ENCODE data around the gene RSRP1. TPM values are rescaled to one million over a fixed set of nuclear protein-coding genes. Genes with fewer than 3 reads are reported as not detected.
"Not testable (repeated sequence)": the region's sequence is repeated elsewhere in the genome, so short reads cannot be mapped to it uniquely, and the experiment has no call there.

The RSRP1 gene
- total and polyA plus RNA-seq, 2 of the 13 experiments (the other 11 are each of a cell fraction or from before 2014, with no cell fraction given) = 43.9 to 52.8 TPM

DNA sequence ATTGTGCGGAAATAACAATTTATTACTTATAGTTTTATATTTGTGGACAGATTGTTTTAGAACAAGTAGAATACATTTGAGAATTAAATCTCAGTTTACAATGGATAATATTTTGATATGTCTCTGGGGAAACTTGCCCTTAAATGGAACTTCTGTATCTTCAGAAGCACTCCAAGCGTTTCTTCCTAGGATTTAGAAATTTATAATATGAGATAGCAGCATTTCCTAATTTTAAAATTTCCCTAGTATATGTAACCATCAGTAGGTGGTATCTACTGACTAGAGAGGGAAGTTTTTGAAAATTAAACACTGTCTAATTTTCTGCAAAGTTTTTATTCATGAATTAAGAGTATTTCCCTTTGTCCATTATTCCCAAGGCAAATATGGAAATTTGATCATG lies 46.2 kb upstream of the RSRP1 start:
- 13% methylated on average over 2 of the region's 2 CpGs for WGBS (ENCODE audit: low lambda C conversion rate)
- not testable (repeated sequence) for BruUV-seq (replicated peaks)

DNA sequence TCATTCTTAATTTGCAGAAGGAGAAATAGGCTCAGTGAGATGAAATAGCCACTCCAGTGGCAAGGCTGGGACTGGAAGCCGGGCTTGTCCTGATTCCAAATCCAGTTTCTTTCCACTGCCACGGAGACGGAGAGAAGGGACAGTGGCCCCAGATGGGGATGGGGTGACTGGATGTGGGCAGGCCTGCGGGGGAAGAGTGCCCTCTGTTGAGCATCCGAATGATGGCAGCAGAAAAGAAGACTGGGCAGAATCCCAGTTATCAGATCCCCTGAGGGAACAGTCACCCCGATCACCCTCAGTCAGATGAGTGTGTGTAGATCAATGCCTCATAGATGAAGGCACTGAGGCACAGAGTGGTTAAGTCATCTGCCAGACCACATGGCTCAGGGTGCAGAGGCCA lies 42.8 kb upstream of the RSRP1 start:
- DNase-seq (ENCODE audit: low spot score); H2AFZ ChIP-seq (ENCODE audit: low read length); H3K79me2 ChIP-seq (ENCODE audit: insufficient read depth, low read length); POLR2A ChIA-PET; H3K36me3 ChIP-seq (replicated peaks in 1 of 2; ENCODE audit: control insufficient read depth in 1 of 2, insufficient read depth in 2 of 2, low read length in 2 of 2); BruUV-seq (replicated peaks); H3K27ac ChIP-seq (ENCODE audit: extremely low read length, insufficient read depth, low read length); H3K4me1 ChIP-seq (ENCODE audit: insufficient read depth, low read length); H3K4me2 ChIP-seq (ENCODE audit: low read depth, low read length); H3K27me3 ChIP-seq (ENCODE audit: control insufficient read depth in 1 of 2, insufficient read depth in 2 of 2, low read length in 2 of 2); in situ Hi-C loops (cut with HindIII; ENCODE audit: extremely low pct_ligation_motif_present, low pct_unique_long_range_greater_than_20kb); H3K9ac ChIP-seq (ENCODE audit: insufficient read depth, low read depth, low read length); H3K9me3 ChIP-seq (ENCODE audit: low read length); intact Hi-C loops (cut with micrococcal nuclease; ENCODE audit: unreplicated experiment); H4K20me1 ChIP-seq (ENCODE audit: insufficient read depth, low read length); H3K4me3 ChIP-seq (replicated peaks in 1 of 3; ENCODE audit: insufficient read depth in 1 of 3, low read depth in 2 of 3, low read length in 3 of 3); CTCF ChIA-PET (ENCODE audit: low intra/inter-chr PET ratio, low total read pairs): not testable (repeated sequence)
- TF ChIP-seq STAG1 (CRISPR knock-in tag; IDR thresholded peaks at IDR 0.05) = peak; percentile 40
- TF ChIP-seq, protein P1, sequence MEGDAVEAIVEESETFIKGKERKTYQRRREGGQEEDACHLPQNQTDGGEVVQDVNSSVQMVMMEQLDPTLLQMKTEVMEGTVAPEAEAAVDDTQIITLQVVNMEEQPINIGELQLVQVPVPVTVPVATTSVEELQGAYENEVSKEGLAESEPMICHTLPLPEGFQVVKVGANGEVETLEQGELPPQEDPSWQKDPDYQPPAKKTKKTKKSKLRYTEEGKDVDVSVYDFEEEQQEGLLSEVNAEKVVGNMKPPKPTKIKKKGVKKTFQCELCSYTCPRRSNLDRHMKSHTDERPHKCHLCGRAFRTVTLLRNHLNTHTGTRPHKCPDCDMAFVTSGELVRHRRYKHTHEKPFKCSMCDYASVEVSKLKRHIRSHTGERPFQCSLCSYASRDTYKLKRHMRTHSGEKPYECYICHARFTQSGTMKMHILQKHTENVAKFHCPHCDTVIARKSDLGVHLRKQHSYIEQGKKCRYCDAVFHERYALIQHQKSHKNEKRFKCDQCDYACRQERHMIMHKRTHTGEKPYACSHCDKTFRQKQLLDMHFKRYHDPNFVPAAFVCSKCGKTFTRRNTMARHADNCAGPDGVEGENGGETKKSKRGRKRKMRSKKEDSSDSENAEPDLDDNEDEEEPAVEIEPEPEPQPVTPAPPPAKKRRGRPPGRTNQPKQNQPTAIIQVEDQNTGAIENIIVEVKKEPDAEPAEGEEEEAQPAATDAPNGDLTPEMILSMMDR (CRISPR knock-in tag; IDR thresholded peaks at IDR 0.05) = peak; percentile 43; the same call in 1 of the 2 replicates
- ATAC-seq (peak; percentile 79), FAIRE-seq (peak; percentile 97)
- no CpG with 5 or more reads among the region's 6 CpGs for WGBS (ENCODE audit: low lambda C conversion rate)

More for the DNA sequence above, 46.2 kb upstream of the RSRP1 start:
- intact Hi-C loops (cut with micrococcal nuclease; ENCODE audit: unreplicated experiment); POLR2A ChIA-PET; FAIRE-seq; H3K4me2 ChIP-seq (ENCODE audit: low read depth, low read length); H2AFZ ChIP-seq (ENCODE audit: low read length); H3K79me2 ChIP-seq (ENCODE audit: insufficient read depth, low read length); ATAC-seq; CTCF ChIA-PET (ENCODE audit: low intra/inter-chr PET ratio, low total read pairs); H3K9me3 ChIP-seq (ENCODE audit: low read length); H3K9ac ChIP-seq (ENCODE audit: insufficient read depth, low read depth, low read length); in situ Hi-C loops (cut with HindIII; ENCODE audit: extremely low pct_ligation_motif_present, low pct_unique_long_range_greater_than_20kb); H3K4me1 ChIP-seq (ENCODE audit: insufficient read depth, low read length); H3K27me3 ChIP-seq (ENCODE audit: control insufficient read depth in 1 of 2, insufficient read depth in 2 of 2, low read length in 2 of 2); H3K4me3 ChIP-seq (replicated peaks in 1 of 3; ENCODE audit: insufficient read depth in 1 of 3, low read depth in 2 of 3, low read length in 3 of 3); H4K20me1 ChIP-seq (ENCODE audit: insufficient read depth, low read length); DNase-seq (ENCODE audit: low spot score); H3K27ac ChIP-seq (ENCODE audit: extremely low read length, insufficient read depth, low read length); H3K36me3 ChIP-seq (replicated peaks in 1 of 2; ENCODE audit: control insufficient read depth in 1 of 2, insufficient read depth in 2 of 2, low read length in 2 of 2): not testable (repeated sequence)

DNA sequence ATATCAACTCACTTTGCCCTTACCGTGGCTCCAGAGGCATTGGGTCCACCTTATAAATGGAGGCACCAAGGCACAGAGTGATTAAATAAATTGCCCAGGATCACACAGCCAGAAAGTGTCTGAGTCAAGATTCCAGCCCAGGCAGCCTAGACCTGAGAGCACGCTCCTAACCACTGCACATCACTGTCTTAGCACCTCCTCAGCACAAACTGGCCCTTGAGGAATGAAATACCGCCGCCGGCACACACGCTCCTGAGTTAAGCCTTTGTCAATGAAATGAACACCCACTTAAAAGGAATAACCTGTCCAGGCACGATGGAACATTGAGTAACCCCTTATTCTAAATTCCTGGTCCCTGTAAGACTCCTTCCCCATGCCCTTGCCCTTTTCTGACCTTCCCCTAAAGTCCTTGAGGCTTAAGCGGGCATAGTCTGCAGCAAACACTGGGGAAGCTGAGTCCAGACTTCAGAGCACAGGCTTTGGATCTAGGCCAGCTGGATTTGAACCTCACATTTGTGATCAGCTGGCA lies 41.4 kb upstream of the RSRP1 start:
- H3K9me3 ChIP-seq (ENCODE audit: low read length); POLR2A ChIA-PET; FAIRE-seq; H3K27me3 ChIP-seq (ENCODE audit: control insufficient read depth in 1 of 2, insufficient read depth in 2 of 2, low read length in 2 of 2); in situ Hi-C loops (cut with HindIII; ENCODE audit: extremely low pct_ligation_motif_present, low pct_unique_long_range_greater_than_20kb); H4K20me1 ChIP-seq (ENCODE audit: insufficient read depth, low read length); H3K36me3 ChIP-seq (replicated peaks in 1 of 2; ENCODE audit: control insufficient read depth in 1 of 2, insufficient read depth in 2 of 2, low read length in 2 of 2); H3K9ac ChIP-seq (ENCODE audit: insufficient read depth, low read depth, low read length); H3K4me3 ChIP-seq (replicated peaks in 1 of 3; ENCODE audit: insufficient read depth in 1 of 3, low read depth in 2 of 3, low read length in 3 of 3); CTCF ChIA-PET (ENCODE audit: low intra/inter-chr PET ratio, low total read pairs); ATAC-seq; H3K27ac ChIP-seq (ENCODE audit: extremely low read length, insufficient read depth, low read length); H3K4me1 ChIP-seq (ENCODE audit: insufficient read depth, low read length); H2AFZ ChIP-seq (ENCODE audit: low read length); H3K4me2 ChIP-seq (ENCODE audit: low read depth, low read length); DNase-seq (ENCODE audit: low spot score); BruUV-seq (replicated peaks); H3K79me2 ChIP-seq (ENCODE audit: insufficient read depth, low read length): not testable (repeated sequence)
- 17% methylated on average over 1 of the region's 8 CpGs for WGBS (ENCODE audit: low lambda C conversion rate)
- intact Hi-C loops (cut with micrococcal nuclease; ENCODE audit: unreplicated experiment) = loop anchor here (10.0 kb wide), 1 partner anchor 126 kb away; no protein-coding TSS in a partner anchor

DNA sequence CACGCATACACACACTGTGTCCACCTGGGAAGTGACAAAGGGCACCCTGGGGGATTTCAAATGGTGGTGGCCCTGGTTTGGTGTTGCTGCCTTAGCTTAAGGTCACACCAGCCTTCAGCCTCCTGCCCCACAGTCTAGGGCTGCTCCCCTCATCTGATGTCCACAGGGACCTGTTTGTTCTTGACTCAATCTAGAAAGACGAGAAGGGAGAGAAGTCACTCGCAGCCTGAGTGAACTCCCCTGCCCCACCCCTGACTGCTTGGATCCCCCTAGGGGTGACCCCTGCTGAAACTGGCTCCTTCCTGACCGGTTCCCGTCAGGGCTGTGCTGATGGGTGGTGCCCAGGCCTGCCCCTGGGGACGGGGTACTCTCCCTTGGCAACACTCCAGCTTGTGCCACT lies 39.9 kb upstream of the RSRP1 start:
- H3K4me1 ChIP-seq (ENCODE audit: insufficient read depth, low read length); H2AFZ ChIP-seq (ENCODE audit: low read length); H3K79me2 ChIP-seq (ENCODE audit: insufficient read depth, low read length); H3K27ac ChIP-seq (ENCODE audit: extremely low read length, insufficient read depth, low read length); in situ Hi-C loops (cut with HindIII; ENCODE audit: extremely low pct_ligation_motif_present, low pct_unique_long_range_greater_than_20kb); BruUV-seq (replicated peaks); H3K9me3 ChIP-seq (ENCODE audit: low read length); POLR2A ChIA-PET; H3K36me3 ChIP-seq (replicated peaks in 1 of 2; ENCODE audit: control insufficient read depth in 1 of 2, insufficient read depth in 2 of 2, low read length in 2 of 2); H3K27me3 ChIP-seq (ENCODE audit: control insufficient read depth in 1 of 2, insufficient read depth in 2 of 2, low read length in 2 of 2); FAIRE-seq; H3K4me3 ChIP-seq (replicated peaks in 1 of 3; ENCODE audit: insufficient read depth in 1 of 3, low read depth in 2 of 3, low read length in 3 of 3); H4K20me1 ChIP-seq (ENCODE audit: insufficient read depth, low read length); H3K9ac ChIP-seq (ENCODE audit: insufficient read depth, low read depth, low read length); CTCF ChIA-PET (ENCODE audit: low intra/inter-chr PET ratio, low total read pairs): not testable (repeated sequence)
- peak overlapping the region; percentile 58 for H3K4me2 ChIP-seq (ENCODE audit: low read depth, low read length)
- DNase-seq (ENCODE audit: low spot score) = peak; percentile 4
- 10% methylated on average over 1 of the region's 6 CpGs for WGBS (ENCODE audit: low lambda C conversion rate)
- intact Hi-C loops (cut with micrococcal nuclease; ENCODE audit: unreplicated experiment) = loop anchor here (10.0 kb wide), 1 partner anchor 128 kb away; no protein-coding TSS in a partner anchor
- peak; percentile 78 for ATAC-seq
